CD1c-positive myeloid dendritic cell (primary cell): ENCODE results near the gene BUB3.

Experiments
- DNase-seq: peaks from one replicate; pipeline ENCODE4 v3.0.0-alpha.2; 2016; ENCODE audit errors: extremely low spot score

BUB3 gene

GRCh38 chr10:123203393-123204126 lies 49.4 kb downstream of the BUB3 start:
- no peak for DNase-seq

- no peak for DNase-seq
These were observed 49.9 kb downstream of the BUB3 start for GRCh38 chr10:123204127-123204461.

- no peak for DNase-seq
These were observed 50.8 kb downstream of the BUB3 start for GRCh38 chr10:123205041-123205440.

- no peak for DNase-seq
These were observed 57.9 kb downstream of the BUB3 start for GRCh38 chr10:123212063-123212462.

GRCh38 chr10:123212640-123213039 lies 58.4 kb downstream of the BUB3 start:
- no peak for DNase-seq

GRCh38 chr10:123213192-123213591 lies 59.0 kb downstream of the BUB3 start:
- no peak for DNase-seq
